Right cardiac atrium (tissue), 5 donors: Measurements from ENCODE around the gene PTPRD. TPM values are rescaled to one million over a fixed set of nuclear protein-coding genes. Genes with fewer than 3 reads are reported as not detected.
"Not testable (repeated sequence)": the region's sequence is repeated elsewhere in the genome, so short reads cannot be mapped to it uniquely, and the experiment has no call there.

ENCODE experiments used
- ATAC-seq, 2 donors: fragments of 200-7000 bp; cut with Tn5 transposase; one replicate each; pipeline versions ENCODE4 v1.8.0 to v1.9.1; 2020; ENCODE audit warnings: moderate library complexity in 2 of 2, mild to moderate bottlenecking in 1 of 2
- DNase-seq, 3 donors: peaks; one replicate each; pipeline ENCODE4 v3.0.0-alpha.2; 2020
- H3K27ac ChIP-seq: one replicate; pipeline ENCODE4 v1.5.1; 2013; ENCODE audit warnings: mild to moderate bottlenecking, low read length, control low read depth, moderate library complexity
- H3K27me3 ChIP-seq: one replicate; pipeline ENCODE4 v1.6.1; 2013; ENCODE audit not compliant: control insufficient read depth, insufficient read depth
- H3K4me1 ChIP-seq: one replicate; pipeline ENCODE4 v1.6.1; 2013; ENCODE audit warnings: low read length; ENCODE audit not compliant: control insufficient read depth, insufficient read depth
- H3K4me3 ChIP-seq: one replicate; pipeline ENCODE4 v1.5.1; 2013; ENCODE audit warnings: low read length, control low read depth
- H3K9me3 ChIP-seq: one replicate; pipeline ENCODE4 v1.6.1; 2013; ENCODE audit warnings: low read length; ENCODE audit not compliant: control insufficient read depth
- WGBS: extraction: QIAGEN DNeasy Blood & Tissue Kit; methylation state at CpG from one replicate; pipeline ENCODE4 v1.1.7; 2013; 5-methylcytosine and 5-hydroxymethylcytosine counted together
- intact Hi-C, 4 donors: fragments of 100-400 bp; cut with DNase I; formaldehyde crosslinking; loops; one replicate each; pipeline versions ENCODE4 v1.11.0 to v1.14.0; 2022 to 2023
- polyA plus RNA-seq: library from polyadenylated mRNA; stranded (reverse); fragments of 200-250 nt; gene quantifications from one replicate; pipeline ENCODE4 v1.2.3, GENCODE V29; 2013
- total RNA-seq, 4 donors: library from RNA; stranded (reverse); fragmentation: NEBNext Ultra II Directional; extraction: Animal tissue kit (Norgen Biotek cat#: 25700); gene quantifications; one replicate each; pipeline ENCODE4 v1.2.1, GENCODE V29; 2021
- donor health status: healthy with polysubstance abuse.
- donor health status: DM: no; HTN: yes; CAD: no.
- donor health status: DM: no; HTN: no; CAD: no.
- donor health status: DM: no; HTN: yes; CAD: no; lungs with severe emphysema.
- donor health status: DM: yes; HTN: yes; CAD: no.

PTPRD gene
- total and polyA plus RNA-seq, 5 donors = 1.3 to 11.8 (median 7.1) TPM

DNA sequence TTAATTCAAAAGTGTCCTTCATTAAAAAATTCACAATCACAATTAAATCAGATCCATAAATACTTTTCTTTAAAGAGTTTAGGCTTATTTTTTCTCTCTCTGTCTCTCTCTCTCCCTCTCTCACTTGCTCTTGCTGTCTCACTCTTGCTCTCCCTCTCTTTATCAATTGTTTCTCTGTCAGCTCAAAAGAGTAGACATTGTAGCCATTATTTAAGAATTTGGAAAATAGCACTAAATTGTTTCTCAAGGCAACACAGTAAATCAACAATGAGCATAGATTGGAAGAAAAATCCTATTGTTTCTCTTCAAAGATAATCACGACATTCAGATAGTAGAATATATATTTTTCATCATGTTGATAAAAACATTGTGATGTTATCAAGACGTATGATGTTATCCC, 1114.0 kb downstream of the PTPRD start:
- intact Hi-C loops = no loop called here
- no peaks in the 10 kb centered on the region for H3K27me3 ChIP-seq
- H3K27ac ChIP-seq = no peak overlapping the region
- DNase-seq (no peak), ATAC-seq (no peak)
- WGBS = 42% methylated on average over 2 of the region's 2 CpGs
- H3K4me1 ChIP-seq = no peaks in the 10 kb centered on the region
- H3K9me3 ChIP-seq = no peaks in the 10 kb centered on the region
- H3K4me3 ChIP-seq = no peak overlapping the region

DNA sequence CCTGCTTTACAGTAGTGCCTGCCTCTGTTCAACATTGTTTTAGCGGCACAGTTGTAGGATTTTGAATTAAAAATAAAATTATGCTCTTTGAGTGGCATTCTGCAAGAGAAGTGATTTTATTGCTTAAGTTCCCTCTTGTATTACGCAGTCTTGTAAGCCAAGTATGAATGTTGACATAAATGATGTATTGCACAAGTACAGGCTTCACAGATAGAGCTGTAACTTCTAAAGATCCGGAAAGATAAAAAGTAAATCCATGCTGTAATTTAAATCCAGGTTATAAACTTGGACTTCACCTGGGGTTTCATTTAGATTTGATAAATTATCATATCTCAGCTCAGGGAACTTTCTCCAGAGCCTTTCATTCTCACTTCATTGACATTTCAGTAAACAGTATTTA, 1114.7 kb downstream of the PTPRD start:
- intact Hi-C loops = no loop called here
- Histone ChIP-seq H3K27ac (no peak overlapping the region), H3K4me3 (no peak overlapping the region), H3K9me3 (no peaks in the 10 kb centered on the region), H3K27me3 (no peaks in the 10 kb centered on the region), H3K4me1 (no peaks in the 10 kb centered on the region)
- no peak for DNase-seq
- WGBS = 79% methylated on average over 3 of the region's 3 CpGs
- ATAC-seq = no peak

GRCh38 chr9:9494336-9494735, 1118.5 kb downstream of the PTPRD start:
- H3K4me1 ChIP-seq = no peaks in the 10 kb centered on the region
- no peak overlapping the region for H3K4me3 ChIP-seq
- no peak overlapping the region for H3K27ac ChIP-seq
- no peak for ATAC-seq
- intact Hi-C loops = no loop called here
- WGBS = 58% methylated on average over 3 of the region's 3 CpGs
- H3K9me3 ChIP-seq = no peaks in the 10 kb centered on the region
- no peak for DNase-seq
- no peaks in the 10 kb centered on the region for H3K27me3 ChIP-seq

GRCh38 chr9:9492506-9492905, 1120.3 kb downstream of the PTPRD start:
- DNase-seq = no peak
- WGBS = 79% methylated on average over 3 of the region's 3 CpGs
- intact Hi-C loops = no loop called here
- no peak for ATAC-seq
- Histone ChIP-seq H3K9me3 (no peaks in the 10 kb centered on the region), H3K27ac (no peak overlapping the region), H3K4me1 (no peaks in the 10 kb centered on the region), H3K4me3 (no peak overlapping the region), H3K27me3 (no peaks in the 10 kb centered on the region)

DNA sequence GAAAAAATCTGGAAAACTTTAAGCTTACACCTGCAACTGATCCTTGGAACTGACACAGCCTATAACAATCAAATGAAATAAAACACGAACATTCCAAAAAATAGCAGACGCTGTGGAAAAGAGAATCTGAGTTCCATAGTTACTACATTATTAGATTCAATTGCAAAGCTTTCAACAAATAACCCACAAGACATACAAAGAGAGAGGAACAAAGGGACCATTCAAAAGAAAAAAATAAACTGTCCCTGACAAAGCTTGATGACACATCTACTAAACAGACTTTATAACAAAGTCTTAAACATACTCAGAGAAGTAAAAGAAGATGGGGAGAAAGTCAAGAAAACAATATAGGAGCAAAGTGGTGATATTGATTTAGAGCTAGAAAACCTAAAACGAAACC, 1123.6 kb downstream of the PTPRD start:
- WGBS = 78% methylated on average over 3 of the region's 3 CpGs
- no peak overlapping the region for H3K27ac ChIP-seq
- H3K4me3 ChIP-seq = no peak overlapping the region
- DNase-seq (no peak), ATAC-seq (no peak)
- H3K4me1 ChIP-seq = no peaks in the 10 kb centered on the region
- intact Hi-C loops = no loop called here
- H3K9me3 ChIP-seq = no peaks in the 10 kb centered on the region
- no peaks in the 10 kb centered on the region for H3K27me3 ChIP-seq

GRCh38 chr9:9483175-9483574, 1129.6 kb downstream of the PTPRD start:
- no peak for ATAC-seq
- Histone ChIP-seq H3K27me3 (no peaks in the 10 kb centered on the region), H3K27ac (no peak overlapping the region), H3K4me1 (no peaks in the 10 kb centered on the region), H3K4me3 (no peak overlapping the region), H3K9me3 (no peaks in the 10 kb centered on the region)
- intact Hi-C loops = no loop called here
- no peak for DNase-seq
- 57% methylated on average over 3 of the region's 3 CpGs for WGBS

- DNase-seq (no peak), ATAC-seq (no peak)
- Histone ChIP-seq H3K9me3 (no peaks in the 10 kb centered on the region), H3K27ac (no peak overlapping the region), H3K4me3 (no peak overlapping the region), H3K4me1 (no peaks in the 10 kb centered on the region), H3K27me3 (no peaks in the 10 kb centered on the region)
- WGBS = 48% methylated on average over 3 of the region's 3 CpGs
- intact Hi-C loops = no loop called here
Observed at GRCh38 chr9:9478741-9479140, 1134.1 kb downstream of the PTPRD start.

DNA sequence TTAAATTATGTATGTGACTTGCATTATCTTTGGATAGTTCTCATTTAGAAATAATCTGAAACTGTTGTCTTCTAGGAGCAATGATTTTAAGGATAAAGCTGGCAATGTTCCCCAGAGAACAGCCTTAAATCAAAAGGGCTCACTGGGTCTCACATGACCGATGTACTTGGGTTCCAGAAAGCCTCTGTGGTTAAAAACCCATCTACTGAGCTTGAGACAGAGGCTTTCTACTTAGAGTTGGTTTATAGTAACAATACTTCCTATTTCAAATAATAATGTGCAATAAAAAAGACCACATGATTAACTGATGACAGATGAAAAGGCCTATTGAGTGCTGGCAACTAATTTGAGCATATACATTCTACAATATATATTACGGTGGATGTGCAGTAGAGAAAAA, 1143.5 kb downstream of the PTPRD start:
- no peaks in the 10 kb centered on the region for H3K9me3 ChIP-seq
- intact Hi-C loops = no loop called here
- DNase-seq (no peak), ATAC-seq (no peak)
- WGBS = 80% methylated on average over 2 of the region's 2 CpGs
- no peak overlapping the region for H3K27ac ChIP-seq
- H3K4me3 ChIP-seq = no peak overlapping the region
- no peaks in the 10 kb centered on the region for H3K4me1 ChIP-seq
- no peaks in the 10 kb centered on the region for H3K27me3 ChIP-seq

DNA sequence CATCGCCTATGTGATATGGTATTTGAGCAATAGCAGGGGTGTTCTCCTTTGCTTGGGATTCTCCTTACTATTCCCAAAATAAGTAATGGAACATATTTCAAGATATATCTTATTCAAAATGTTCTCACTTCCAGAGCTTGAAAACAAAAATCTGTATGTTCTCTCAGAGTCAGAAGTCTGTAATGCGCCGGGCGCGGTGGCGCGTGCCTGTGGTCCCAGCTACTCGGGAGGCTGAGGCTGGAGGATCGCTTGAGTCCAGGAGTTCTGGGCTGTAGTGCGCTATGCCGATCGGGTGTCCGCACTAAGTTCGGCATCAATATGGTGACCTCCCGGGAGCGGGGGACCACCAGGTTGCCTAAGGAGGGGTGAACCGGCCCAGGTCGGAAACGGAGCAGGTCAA, 1170.9 kb downstream of the PTPRD start:
- DNase-seq = peak in 1 of 3 donors; percentile 29
- intact Hi-C loops, H3K27me3 ChIP-seq, H3K9me3 ChIP-seq, H3K4me1 ChIP-seq, ATAC-seq, H3K27ac ChIP-seq, H3K4me3 ChIP-seq: not testable (repeated sequence)
- 94% methylated on average over 14 of the region's 19 CpGs for WGBS

- no peak for DNase-seq
- intact Hi-C loops = no loop called here
- no peak overlapping the region for H3K27ac ChIP-seq
- ATAC-seq = no peak
- WGBS = 71% methylated on average over 4 of the region's 4 CpGs
- H3K4me1 ChIP-seq = no peaks in the 10 kb centered on the region
- no peaks in the 10 kb centered on the region for H3K9me3 ChIP-seq
- H3K27me3 ChIP-seq = no peaks in the 10 kb centered on the region
- H3K4me3 ChIP-seq = no peak overlapping the region
Observed at GRCh38 chr9:9437641-9438040, 1175.2 kb downstream of the PTPRD start.

GRCh38 chr9:9426454-9426853, 1186.3 kb downstream of the PTPRD start:
- H3K4me1 ChIP-seq, H3K27ac ChIP-seq, ATAC-seq, H3K9me3 ChIP-seq, H3K4me3 ChIP-seq, H3K27me3 ChIP-seq, intact Hi-C loops: not testable (repeated sequence)
- DNase-seq = peak in 1 of 3 donors; percentile 19
- WGBS = 87% methylated on average over 10 of the region's 10 CpGs

- DNase-seq = no peak
- Histone ChIP-seq H3K4me3 (no peak overlapping the region), H3K27ac (no peak overlapping the region), H3K4me1 (no peaks in the 10 kb centered on the region), H3K9me3 (no peaks in the 10 kb centered on the region), H3K27me3 (no peaks in the 10 kb centered on the region)
- intact Hi-C loops = no loop called here
- 95% methylated on average over 3 of the region's 3 CpGs for WGBS
- ATAC-seq = no peak
Observed at GRCh38 chr9:9412241-9412640, 1200.6 kb downstream of the PTPRD start.
